NCI-H345 treated with DMSO at 0.1 percent for 48 hours (cell line): ENCODE data around the gene URB1.
"Not testable (repeated sequence)": the region's sequence is repeated elsewhere in the genome, so short reads cannot be mapped to it uniquely, and the experiment has no call there.

Source experiments
- DNase-seq: peaks from one replicate; lab custom pipeline; 2025; ENCODE audit not compliant: unreplicated experiment; lab: John Stamatoyannopoulos, UW

URB1 gene

GRCh38 chr21:32413015-32413504, 20.2 kb upstream of the URB1 start:
- DNase-seq, result peak; percentile 43

- DNase-seq, result peak; percentile 49
Measured at GRCh38 chr21:32412162-32413014, 19.6 kb upstream of the URB1 start, which contains the start of gene EVA1C. TSS of gene EVA1C (plus strand) at chr21:32412706. CDS start at chr21:32412854, 148 bp downstream.

- peak; percentile 45 for DNase-seq
Measured at GRCh38 chr21:32411350-32412161, 18.7 kb upstream of the URB1 start.

- no peak for DNase-seq
Measured at GRCh38 chr21:32410916-32411315, 18.1 kb upstream of the URB1 start.

GRCh38 chr21:32410291-32410690, 17.5 kb upstream of the URB1 start:
- DNase-seq, result no peak

- no peak for DNase-seq
Measured at GRCh38 chr21:32406405-32406804, 13.6 kb upstream of the URB1 start.

- DNase-seq, result no peak
Measured at GRCh38 chr21:32403201-32403777, 10.5 kb upstream of the URB1 start.

- no peak for DNase-seq
Measured at GRCh38 chr21:32393677-32394001, 827 bp upstream of the URB1 start.

- no peak for DNase-seq
Measured at GRCh38 chr21:32392299-32392879, 423 bp downstream of the URB1 start.

- no peak for DNase-seq
Measured at GRCh38 chr21:32391755-32392154, 1.1 kb downstream of the URB1 start.

- not testable (repeated sequence) for DNase-seq
Measured at GRCh38 chr21:32390537-32391224, 2.1 kb downstream of the URB1 start.

- DNase-seq, result no peak
Measured at GRCh38 chr21:32389337-32390015, 3.3 kb downstream of the URB1 start.

GRCh38 chr21:32388306-32388705, 4.5 kb downstream of the URB1 start:
- no peak for DNase-seq

GRCh38 chr21:32387151-32387550, 5.7 kb downstream of the URB1 start:
- DNase-seq, result no peak

GRCh38 chr21:32386195-32386870, 6.5 kb downstream of the URB1 start:
- no peak for DNase-seq

GRCh38 chr21:32383812-32384211, 9.0 kb downstream of the URB1 start:
- DNase-seq, result no peak

- no peak for DNase-seq
Measured at GRCh38 chr21:32382108-32382644, 10.6 kb downstream of the URB1 start.

- DNase-seq, result no peak
Measured at GRCh38 chr21:32381571-32381970, 11.2 kb downstream of the URB1 start.

GRCh38 chr21:32380940-32381339, 11.9 kb downstream of the URB1 start:
- DNase-seq, result no peak
